Type B pancreatic cell (in vitro differentiated cells): ENCODE data around the gene ADIRF. TPM values are rescaled to one million over a fixed set of nuclear protein-coding genes. Genes with fewer than 3 reads are reported as not detected.
"Not testable (repeated sequence)": the region's sequence is repeated elsewhere in the genome, so short reads cannot be mapped to it uniquely, and the experiment has no call there.

Experiments used
- DNase-seq: peaks from one replicate; pipeline ENCODE4 v3.0.0; 2021; ENCODE audit warnings: mixed read lengths; ENCODE audit not compliant: unreplicated experiment; ENCODE audit errors: extremely low spot score
- H3K27ac Mint-ChIP-seq: 2 replicates; pipeline ENCODE4 v1.8.0; 2021; ENCODE audit warnings: mild to moderate bottlenecking, mixed read lengths
- H3K27me3 Mint-ChIP-seq: 2 replicates; pipeline ENCODE4 v1.8.0; 2021; ENCODE audit warnings: mixed read lengths
- H3K36me3 Mint-ChIP-seq: 2 replicates; pipeline ENCODE4 v1.8.0; 2021; ENCODE audit warnings: mixed read lengths
- H3K4me1 Mint-ChIP-seq: one replicate; pipeline ENCODE4 v1.8.0; 2021; ENCODE audit warnings: mixed read lengths; ENCODE audit not compliant: unreplicated experiment
- H3K4me3 Mint-ChIP-seq: 2 replicates; pipeline ENCODE4 v1.8.0; 2021; ENCODE audit warnings: mild to moderate bottlenecking, mixed read lengths
- H3K9me3 Mint-ChIP-seq: 2 replicates; pipeline ENCODE4 v1.8.0; 2021; ENCODE audit warnings: mixed read lengths
- CTCF ChIP-seq: fragments of 200-600 bp; sonication (generic); conservative IDR thresholded peaks from 2 replicates; pipeline ENCODE4 v1.5.0; 2021; ENCODE audit warnings: antibody characterized with exemption, mild to moderate bottlenecking
- total RNA-seq: library from RNA; stranded (reverse); gene quantifications from 2 replicates; pipeline ENCODE4 v1.2.1, GENCODE V29; 2021; ENCODE audit warnings: low replicate concordance

ADIRF gene
- total RNA-seq, 1 donor from 2014 or later: not detected

DNA sequence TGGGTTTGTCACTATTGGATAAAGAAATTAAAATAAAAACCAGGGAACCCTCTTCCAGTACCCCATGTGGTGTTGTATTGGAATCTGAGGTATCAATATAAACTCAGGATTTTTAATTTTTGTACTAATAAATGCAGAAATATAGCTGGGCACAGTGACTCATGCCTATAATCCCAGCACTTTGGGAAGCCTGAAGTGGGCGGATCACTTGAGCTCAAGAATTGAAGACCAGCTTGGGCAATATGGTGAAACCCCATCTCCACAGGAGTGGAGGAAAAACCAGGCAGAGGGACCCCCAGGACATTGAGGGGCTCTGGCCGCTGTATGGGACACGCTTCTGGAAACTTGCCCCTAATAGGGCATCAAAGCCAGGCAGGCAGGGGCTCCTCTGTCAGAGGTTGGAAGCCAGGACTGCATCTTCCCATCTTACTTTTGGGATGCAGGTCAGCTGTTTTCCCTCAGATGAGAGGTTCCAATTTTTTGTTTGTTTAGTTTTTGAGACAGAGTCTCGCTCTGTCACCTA lies 11.1 kb downstream of the ADIRF start:
- H3K27me3 Mint-ChIP-seq: no peaks in the 10 kb centered on the region
- peaks cover 4% of the 10 kb centered on the region for H3K36me3 Mint-ChIP-seq
- H3K9me3 Mint-ChIP-seq: no peaks in the 10 kb centered on the region
- no peak for TF ChIP-seq CTCF
- no peak overlapping the region for H3K4me3 Mint-ChIP-seq
- DNase-seq: no peak
- no peak overlapping the region for H3K27ac Mint-ChIP-seq
- peaks cover 11% of the 10 kb centered on the region for H3K4me1 Mint-ChIP-seq

GRCh38 chr10:86979977-86980448 lies 11.7 kb downstream of the ADIRF start:
- no peaks in the 10 kb centered on the region for H3K9me3 Mint-ChIP-seq
- no peak for DNase-seq
- peaks cover 7% of the 10 kb centered on the region for H3K4me1 Mint-ChIP-seq
- no peak overlapping the region for H3K4me3 Mint-ChIP-seq
- no peak overlapping the region for H3K27ac Mint-ChIP-seq
- TF ChIP-seq CTCF: no peak
- no peaks in the 10 kb centered on the region for H3K27me3 Mint-ChIP-seq
- H3K36me3 Mint-ChIP-seq: no peaks in the 10 kb centered on the region

GRCh38 chr10:86981020-86981419 lies 12.7 kb downstream of the ADIRF start:
- DNase-seq, H3K27ac Mint-ChIP-seq, H3K36me3 Mint-ChIP-seq, H3K27me3 Mint-ChIP-seq, H3K9me3 Mint-ChIP-seq, H3K4me1 Mint-ChIP-seq, H3K4me3 Mint-ChIP-seq: not testable (repeated sequence)

DNA sequence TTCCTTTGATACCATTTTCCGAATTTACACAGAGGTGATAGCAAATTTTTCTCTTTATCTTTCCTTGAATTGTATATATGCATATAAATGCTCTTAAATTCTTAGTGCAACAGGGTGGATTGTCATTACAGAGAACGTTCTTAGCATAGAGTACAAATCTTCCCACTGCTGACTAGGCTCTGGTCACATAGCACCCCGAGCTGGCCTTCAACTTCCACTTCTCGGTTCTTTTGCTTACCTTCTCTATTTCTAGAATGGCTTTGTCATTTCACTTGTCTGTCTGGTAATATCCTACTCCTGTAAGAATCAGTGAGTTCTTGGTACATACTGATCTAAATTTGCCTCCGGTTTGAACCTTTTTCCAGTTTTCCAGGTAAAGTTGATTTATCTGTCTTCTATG lies 13.4 kb downstream of the ADIRF start:
- Mint-ChIP-seq H3K27me3 (no peaks in the 10 kb centered on the region), H3K4me3 (no peak overlapping the region), H3K36me3 (no peaks in the 10 kb centered on the region), H3K27ac (no peak overlapping the region), H3K9me3 (no peaks in the 10 kb centered on the region), H3K4me1 (peaks cover 7% of the 10 kb centered on the region)
- TF ChIP-seq CTCF: no peak
- DNase-seq: no peak

- H3K36me3 Mint-ChIP-seq, H3K27ac Mint-ChIP-seq, H3K4me3 Mint-ChIP-seq, DNase-seq, H3K27me3 Mint-ChIP-seq, H3K9me3 Mint-ChIP-seq, H3K4me1 Mint-ChIP-seq: not testable (repeated sequence)
Observed at GRCh38 chr10:86984498-86984897, 16.2 kb downstream of the ADIRF start.

DNA sequence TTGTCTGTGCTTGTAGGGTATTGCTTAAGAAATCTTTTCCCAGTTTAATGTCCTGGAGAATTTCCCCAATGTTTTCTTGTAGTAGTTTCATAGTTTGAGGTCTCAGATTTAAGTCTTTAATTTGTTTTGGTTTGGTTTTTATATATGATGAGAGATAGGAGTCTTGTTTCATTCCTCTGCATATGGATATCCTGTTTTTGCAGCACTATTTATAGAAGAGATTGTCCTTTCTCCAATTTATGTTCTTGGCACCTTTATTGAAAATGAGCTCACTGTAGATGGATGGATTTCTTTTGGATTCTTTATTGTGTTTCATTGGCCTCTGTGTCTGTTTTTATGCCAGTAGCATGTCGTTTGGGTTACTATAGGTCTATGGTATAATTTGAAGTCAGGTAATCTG lies 20.2 kb downstream of the ADIRF start:
- Mint-ChIP-seq H3K27ac (no peak overlapping the region), H3K27me3 (no peaks in the 10 kb centered on the region), H3K36me3 (no peaks in the 10 kb centered on the region), H3K9me3 (no peaks in the 10 kb centered on the region), H3K4me3 (no peak overlapping the region), H3K4me1 (no peaks in the 10 kb centered on the region)
- TF ChIP-seq CTCF: no peak
- no peak for DNase-seq

DNA sequence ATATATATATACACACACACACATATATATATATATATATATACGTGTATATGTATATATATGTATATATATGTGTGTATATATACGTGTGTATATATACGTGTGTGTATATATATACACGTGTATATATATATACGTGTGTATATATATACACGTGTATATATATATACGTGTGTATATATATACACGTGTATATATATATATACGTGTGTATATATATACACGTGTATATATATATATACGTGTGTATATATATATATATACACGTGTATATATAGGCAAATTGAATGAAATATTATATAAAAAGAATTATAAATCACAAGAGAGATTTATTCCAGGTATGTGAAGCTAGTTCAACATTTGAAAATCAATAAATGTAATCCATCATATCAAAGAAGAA lies 23.1 kb downstream of the ADIRF start:
- not testable (repeated sequence) for H3K4me3 Mint-ChIP-seq, H3K9me3 Mint-ChIP-seq, H3K36me3 Mint-ChIP-seq, H3K27ac Mint-ChIP-seq, DNase-seq, H3K4me1 Mint-ChIP-seq, H3K27me3 Mint-ChIP-seq
